ENCODE data around the gene SMARCA5. TPM values are rescaled to one million over a fixed set of nuclear protein-coding genes. Genes with fewer than 3 reads are reported as not detected.

Gene SMARCA5
- total RNA-seq, 2 experiments from 2014 or later: 45.6 to 45.7 TPM

GRCh38 chr4:143586080-143586479 is 72.6 kb downstream of the SMARCA5 start:
- ATAC-seq (no peak), DNase-seq (no peak)
- Mint-ChIP-seq H3K27me3 (ENCODE audit: low read depth) (no peaks in the 10 kb centered on the region), H3K36me3 (ENCODE audit: low read depth) (no peaks in the 10 kb centered on the region), H3K4me3 (no peak overlapping the region), H3K4me1 (ENCODE audit: low read depth) (no peaks in the 10 kb centered on the region), H3K9me3 (ENCODE audit: insufficient read depth) (peaks cover 9% of the 10 kb centered on the region), H3K27ac (no peak overlapping the region)
- POLR2A ChIA-PET: no interaction called here
- CTCF ChIA-PET: no interaction called here

GRCh38 chr4:143587703-143588102 is 74.2 kb downstream of the SMARCA5 start:
- no peaks in the 10 kb centered on the region for H3K4me1 Mint-ChIP-seq (ENCODE audit: low read depth)
- H3K27ac Mint-ChIP-seq: no peak overlapping the region
- no peak for DNase-seq
- H3K4me3 Mint-ChIP-seq: no peak overlapping the region
- POLR2A ChIA-PET: no interaction called here
- CTCF ChIA-PET: no interaction called here
- H3K27me3 Mint-ChIP-seq (ENCODE audit: low read depth): no peaks in the 10 kb centered on the region
- no peak for ATAC-seq
- peaks cover 5% of the 10 kb centered on the region for H3K9me3 Mint-ChIP-seq (ENCODE audit: insufficient read depth)
- no peaks in the 10 kb centered on the region for H3K36me3 Mint-ChIP-seq (ENCODE audit: low read depth)

- no peak for ATAC-seq
- POLR2A ChIA-PET: no interaction called here
- Mint-ChIP-seq H3K4me1 (ENCODE audit: low read depth) (no peaks in the 10 kb centered on the region), H3K4me3 (no peak overlapping the region), H3K9me3 (ENCODE audit: insufficient read depth) (peaks cover 4% of the 10 kb centered on the region), H3K27me3 (ENCODE audit: low read depth) (peaks cover 7% of the 10 kb centered on the region), H3K27ac (no peak overlapping the region), H3K36me3 (ENCODE audit: low read depth) (no peaks in the 10 kb centered on the region)
- no peak for DNase-seq
- CTCF ChIA-PET: no interaction called here
Observed at GRCh38 chr4:143597276-143597675, 83.8 kb downstream of the SMARCA5 start.

- no peak for ATAC-seq
- H3K36me3 Mint-ChIP-seq (ENCODE audit: low read depth): no peaks in the 10 kb centered on the region
- POLR2A ChIA-PET: no interaction called here
- CTCF ChIA-PET: no interaction called here
- no peak overlapping the region for H3K4me3 Mint-ChIP-seq
- H3K27ac Mint-ChIP-seq: no peak overlapping the region
- no peak for DNase-seq
- H3K9me3 Mint-ChIP-seq (ENCODE audit: insufficient read depth): peaks cover 4% of the 10 kb centered on the region
- peaks cover 7% of the 10 kb centered on the region for H3K27me3 Mint-ChIP-seq (ENCODE audit: low read depth)
- no peaks in the 10 kb centered on the region for H3K4me1 Mint-ChIP-seq (ENCODE audit: low read depth)
Observed at GRCh38 chr4:143598816-143599215, 85.3 kb downstream of the SMARCA5 start.

- Mint-ChIP-seq H3K27me3 (ENCODE audit: low read depth) (peaks cover 7% of the 10 kb centered on the region), H3K27ac (no peak overlapping the region), H3K36me3 (ENCODE audit: low read depth) (no peaks in the 10 kb centered on the region), H3K9me3 (ENCODE audit: insufficient read depth) (no peaks in the 10 kb centered on the region), H3K4me1 (ENCODE audit: low read depth) (no peaks in the 10 kb centered on the region), H3K4me3 (no peak overlapping the region)
- ChIA-PET CTCF (no interaction called here), POLR2A (no interaction called here)
- no peak for ATAC-seq
- DNase-seq: no peak
Observed at GRCh38 chr4:143599827-143600226, 86.3 kb downstream of the SMARCA5 start.

GRCh38 chr4:143606480-143606879 is 93.0 kb downstream of the SMARCA5 start:
- ChIA-PET CTCF (no interaction called here), POLR2A (no interaction called here)
- Mint-ChIP-seq H3K27ac (no peak overlapping the region), H3K36me3 (ENCODE audit: low read depth) (no peaks in the 10 kb centered on the region), H3K4me1 (ENCODE audit: low read depth) (no peaks in the 10 kb centered on the region), H3K27me3 (ENCODE audit: low read depth) (peaks cover 3% of the 10 kb centered on the region), H3K9me3 (ENCODE audit: insufficient read depth) (no peaks in the 10 kb centered on the region), H3K4me3 (no peak overlapping the region)
- DNase-seq (no peak), ATAC-seq (no peak)

Other genes with a start within 250 kb of the SMARCA5 start
- gene GAB1, start 176.8 kb upstream of the SMARCA5 start, total RNA-seq: under 1 TPM; 0.37 to 0.79 TPM
- not detected for gene FREM3, start 187.0 kb downstream of the SMARCA5 start, total RNA-seq

Measured in activated CD8-positive, alpha-beta T cell treated with anti-CD3 and anti-CD28 coated beads, Interleukin-2, amount 10 ng/mL, durations not matched to agents 7 days and 5 days (primary cell).